HG03097 (cell line): ENCODE measurements around the gene TMEM87B.

Experiments used
- ATAC-seq: cut with Tn5 transposase; IDR thresholded peaks from one replicate; pipeline ENCODE4 v1.9.1; 2021; ENCODE audit not compliant: unreplicated experiment, low FRiP score

Gene TMEM87B

GRCh38 chr2:112162341-112162740 lies 107.3 kb downstream of the TMEM87B start:
- ATAC-seq: no peak

GRCh38 chr2:112162956-112163355 lies 107.9 kb downstream of the TMEM87B start:
- ATAC-seq: no peak

- no peak for ATAC-seq
Observed at GRCh38 chr2:112163541-112163981, 108.5 kb downstream of the TMEM87B start.

GRCh38 chr2:112164876-112165275 lies 109.8 kb downstream of the TMEM87B start:
- no peak for ATAC-seq

GRCh38 chr2:112165296-112165695 lies 110.2 kb downstream of the TMEM87B start:
- ATAC-seq: no peak

- ATAC-seq: no peak
Observed at GRCh38 chr2:112166806-112167499, 111.9 kb downstream of the TMEM87B start.

GRCh38 chr2:112168422-112169124 lies 113.5 kb downstream of the TMEM87B start:
- no peak for ATAC-seq
